ENCODE measurements around the gene IVD.

IVD gene

GRCh38 chr15:40459391-40460015 lies 53.9 kb downstream of the IVD start:
- DNase-seq (ENCODE audit: low read depth in 2 of 2), result no peak

- no peak for DNase-seq (ENCODE audit: low read depth in 2 of 2)
These were observed 54.8 kb downstream of the IVD start for GRCh38 chr15:40460404-40460803.

- DNase-seq (ENCODE audit: low read depth in 2 of 2), result no peak
These were observed 56.4 kb downstream of the IVD start for GRCh38 chr15:40461958-40462357.

GRCh38 chr15:40463279-40463678 lies 57.7 kb downstream of the IVD start:
- DNase-seq (ENCODE audit: low read depth in 2 of 2), result no peak

- no peak for DNase-seq (ENCODE audit: low read depth in 2 of 2)
These were observed 58.4 kb downstream of the IVD start for GRCh38 chr15:40463886-40464545.

- no peak for DNase-seq (ENCODE audit: low read depth in 2 of 2)
These were observed 59.1 kb downstream of the IVD start for GRCh38 chr15:40464595-40465185.

- DNase-seq (ENCODE audit: low read depth in 2 of 2), result no peak
These were observed 60.3 kb downstream of the IVD start for GRCh38 chr15:40465939-40466338.

GRCh38 chr15:40466426-40467260 lies 61.0 kb downstream of the IVD start:
- DNase-seq (ENCODE audit: low read depth in 2 of 2), result no peak

GRCh38 chr15:40467261-40467615 lies 61.6 kb downstream of the IVD start:
- no peak for DNase-seq (ENCODE audit: low read depth in 2 of 2)

- no peak for DNase-seq (ENCODE audit: low read depth in 2 of 2)
These were observed 63.3 kb downstream of the IVD start for GRCh38 chr15:40468898-40469331.

GRCh38 chr15:40469776-40470390 lies 64.3 kb downstream of the IVD start:
- DNase-seq (ENCODE audit: low read depth in 2 of 2), result no peak

- DNase-seq (ENCODE audit: low read depth in 2 of 2), result peak in 1 of 2 experiments; percentile 12
These were observed 65.0 kb downstream of the IVD start, which contains the start of gene CHST14 for GRCh38 chr15:40470423-40471104. CHST14 (plus strand) TSS chr15:40470984; CDS start chr15:40471214, 230 bp downstream.

Measured in fibroblast of skin of left quadriceps (primary cell).